Measurements from ENCODE around the gene FAM181A.

Gene FAM181A

DNA sequence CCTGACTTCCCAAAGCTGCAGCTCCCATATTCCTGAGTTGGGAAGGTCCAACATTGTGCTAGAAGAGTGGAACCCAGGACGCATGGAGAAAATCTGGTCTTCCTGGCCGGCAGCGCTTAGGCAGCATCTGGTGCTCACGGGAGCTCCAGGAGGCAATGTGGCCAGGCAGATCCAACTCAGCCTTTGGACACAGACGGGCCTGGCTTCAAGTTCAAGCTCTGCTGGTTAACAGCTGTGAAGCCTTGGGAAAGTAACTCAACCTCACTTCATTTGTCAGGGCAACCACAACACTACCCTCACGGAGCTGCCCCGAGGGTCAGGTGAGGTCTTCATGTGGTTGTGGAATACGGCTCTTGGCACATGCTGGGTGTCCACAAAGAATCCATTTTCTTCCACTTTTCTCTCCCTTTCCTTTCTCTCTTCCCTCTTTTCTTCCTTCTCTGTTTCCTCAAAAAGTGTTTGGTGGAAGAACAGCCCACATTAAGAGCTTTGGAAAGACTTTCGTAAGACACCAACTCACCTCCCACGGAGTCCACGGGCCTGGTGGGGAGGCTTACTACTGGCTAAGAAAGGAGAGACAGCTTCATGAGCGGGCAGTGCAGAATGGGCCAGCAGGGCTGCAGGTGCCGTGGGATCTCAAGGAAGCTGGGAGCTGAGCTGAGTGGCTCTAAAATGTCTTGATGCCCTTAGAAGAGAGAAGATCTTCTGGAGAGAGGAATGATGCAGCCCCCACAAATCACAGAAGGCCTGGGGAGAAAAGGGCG is 2.4 kb upstream of the FAM181A start:
- no peak overlapping the region for H3K4me3 ChIP-seq (ENCODE audit: low read length)
- H3K36me3 ChIP-seq (ENCODE audit: insufficient read depth, low read depth, low read length) = no peaks in the 10 kb centered on the region
- no peaks in the 10 kb centered on the region for H3K4me1 ChIP-seq (ENCODE audit: insufficient read depth, low read length)
- H3K27me3 ChIP-seq (ENCODE audit: insufficient read depth, low read length) = no peaks in the 10 kb centered on the region
- H3K9ac ChIP-seq (ENCODE audit: low read depth, low read length) = no peak overlapping the region
- H3K27ac ChIP-seq (ENCODE audit: low read length) = no peak overlapping the region
- H3K9me3 ChIP-seq (ENCODE audit: insufficient read depth, low read depth, low read length) = no peaks in the 10 kb centered on the region

DNA sequence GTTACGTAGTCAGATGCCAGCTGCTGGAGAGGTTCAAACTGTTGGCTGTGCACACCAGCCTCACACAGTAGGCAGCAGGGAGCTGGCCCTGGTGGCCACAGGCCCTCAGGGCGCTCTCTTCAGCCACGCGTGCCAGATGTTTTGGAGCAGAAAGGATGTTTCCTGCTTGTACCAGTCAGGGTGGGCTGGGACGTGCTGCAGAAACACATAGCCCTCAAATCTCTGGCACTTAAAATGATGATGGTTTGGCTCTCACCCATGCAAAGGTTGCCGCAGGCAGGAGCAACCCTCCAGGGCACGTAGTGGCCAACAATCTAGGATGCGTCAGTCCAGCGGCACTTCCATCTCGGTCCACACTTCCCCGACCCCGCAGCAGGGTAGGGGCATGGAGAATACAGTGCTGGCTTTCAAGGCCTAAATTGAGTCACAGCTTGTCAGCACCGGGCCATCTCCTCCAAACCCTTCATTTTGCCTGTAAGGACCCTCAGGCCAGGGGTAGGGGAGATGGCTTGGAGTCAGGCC is 1.7 kb upstream of the FAM181A start:
- Histone ChIP-seq H3K4me3 (ENCODE audit: low read length) (no peak overlapping the region), H3K27me3 (ENCODE audit: insufficient read depth, low read length) (no peaks in the 10 kb centered on the region), H3K9me3 (ENCODE audit: insufficient read depth, low read depth, low read length) (no peaks in the 10 kb centered on the region), H3K4me1 (ENCODE audit: insufficient read depth, low read length) (no peaks in the 10 kb centered on the region), H3K36me3 (ENCODE audit: insufficient read depth, low read depth, low read length) (no peaks in the 10 kb centered on the region), H3K9ac (ENCODE audit: low read depth, low read length) (no peak overlapping the region), H3K27ac (ENCODE audit: low read length) (no peak overlapping the region)

GRCh38 chr14:93926245-93926872 is 785 bp upstream of the FAM181A start:
- Histone ChIP-seq H3K9me3 (ENCODE audit: insufficient read depth, low read depth, low read length) (no peaks in the 10 kb centered on the region), H3K27me3 (ENCODE audit: insufficient read depth, low read length) (no peaks in the 10 kb centered on the region), H3K9ac (ENCODE audit: low read depth, low read length) (no peak overlapping the region), H3K36me3 (ENCODE audit: insufficient read depth, low read depth, low read length) (no peaks in the 10 kb centered on the region), H3K4me3 (ENCODE audit: low read length) (no peak overlapping the region), H3K4me1 (ENCODE audit: insufficient read depth, low read length) (no peaks in the 10 kb centered on the region), H3K27ac (ENCODE audit: low read length) (no peak overlapping the region)

DNA sequence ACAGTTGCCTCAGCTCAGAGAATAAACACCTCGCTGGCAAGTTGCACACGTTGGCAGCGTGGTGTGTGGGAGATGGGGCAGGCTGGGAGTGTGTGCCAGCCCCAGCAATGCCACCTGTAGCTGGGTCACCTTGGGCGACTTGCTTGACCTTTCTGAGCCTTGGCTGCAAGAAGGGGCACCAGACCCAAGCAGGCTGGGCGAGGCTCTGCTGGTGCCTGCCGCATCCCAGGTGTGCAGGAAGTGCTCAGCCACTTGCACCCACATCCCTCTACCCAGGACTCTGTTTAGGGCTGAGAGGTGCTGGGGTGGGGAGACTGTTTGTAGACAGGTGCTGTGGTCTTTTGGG is 629 bp downstream of the FAM181A start:
- H3K27ac ChIP-seq (ENCODE audit: low read length) = no peak overlapping the region
- no peaks in the 10 kb centered on the region for H3K9me3 ChIP-seq (ENCODE audit: insufficient read depth, low read depth, low read length)
- no peak overlapping the region for H3K9ac ChIP-seq (ENCODE audit: low read depth, low read length)
- H3K4me1 ChIP-seq (ENCODE audit: insufficient read depth, low read length) = no peaks in the 10 kb centered on the region
- H3K27me3 ChIP-seq (ENCODE audit: insufficient read depth, low read length) = no peaks in the 10 kb centered on the region
- no peak overlapping the region for H3K4me3 ChIP-seq (ENCODE audit: low read length)
- no peaks in the 10 kb centered on the region for H3K36me3 ChIP-seq (ENCODE audit: insufficient read depth, low read depth, low read length)

GRCh38 chr14:93928184-93929047 is 1.3 kb downstream of the FAM181A start:
- H3K27me3 ChIP-seq (ENCODE audit: insufficient read depth, low read length) = no peaks in the 10 kb centered on the region
- H3K36me3 ChIP-seq (ENCODE audit: insufficient read depth, low read depth, low read length) = no peaks in the 10 kb centered on the region
- H3K9ac ChIP-seq (ENCODE audit: low read depth, low read length) = no peak overlapping the region
- no peak overlapping the region for H3K4me3 ChIP-seq (ENCODE audit: low read length)
- H3K9me3 ChIP-seq (ENCODE audit: insufficient read depth, low read depth, low read length) = no peaks in the 10 kb centered on the region
- no peaks in the 10 kb centered on the region for H3K4me1 ChIP-seq (ENCODE audit: insufficient read depth, low read length)
- H3K27ac ChIP-seq (ENCODE audit: low read length) = no peak overlapping the region

DNA sequence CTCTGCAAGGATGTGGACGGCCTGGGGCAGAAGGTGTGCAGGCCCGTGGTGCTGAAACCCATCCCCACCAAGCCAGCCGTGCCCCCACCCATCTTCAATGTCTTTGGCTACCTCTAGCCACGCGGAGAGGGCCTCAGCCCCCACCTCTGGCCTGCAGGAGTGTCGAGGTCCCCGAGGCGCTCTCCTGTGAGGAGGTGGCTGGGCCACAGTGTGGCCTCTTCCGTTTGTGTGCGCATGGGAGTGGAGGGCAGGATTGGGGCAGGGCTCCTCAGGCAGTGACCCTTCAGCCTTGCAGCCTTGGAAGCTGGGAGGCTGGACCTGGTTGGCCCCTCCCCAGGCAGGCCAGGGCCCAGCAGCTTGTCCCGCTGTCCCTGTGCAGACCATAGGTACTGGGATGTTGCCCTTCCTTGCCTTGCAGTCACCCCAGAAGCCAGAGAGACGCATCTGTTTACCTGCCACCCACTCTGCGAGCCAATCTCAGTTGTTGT is 1.9 kb downstream of the FAM181A start:
- H3K4me3 ChIP-seq (ENCODE audit: low read length) = no peak overlapping the region
- no peak overlapping the region for H3K9ac ChIP-seq (ENCODE audit: low read depth, low read length)
- H3K36me3 ChIP-seq (ENCODE audit: insufficient read depth, low read depth, low read length) = no peaks in the 10 kb centered on the region
- no peaks in the 10 kb centered on the region for H3K27me3 ChIP-seq (ENCODE audit: insufficient read depth, low read length)
- no peaks in the 10 kb centered on the region for H3K4me1 ChIP-seq (ENCODE audit: insufficient read depth, low read length)
- no peak overlapping the region for H3K27ac ChIP-seq (ENCODE audit: low read length)
- no peaks in the 10 kb centered on the region for H3K9me3 ChIP-seq (ENCODE audit: insufficient read depth, low read depth, low read length)

DNA sequence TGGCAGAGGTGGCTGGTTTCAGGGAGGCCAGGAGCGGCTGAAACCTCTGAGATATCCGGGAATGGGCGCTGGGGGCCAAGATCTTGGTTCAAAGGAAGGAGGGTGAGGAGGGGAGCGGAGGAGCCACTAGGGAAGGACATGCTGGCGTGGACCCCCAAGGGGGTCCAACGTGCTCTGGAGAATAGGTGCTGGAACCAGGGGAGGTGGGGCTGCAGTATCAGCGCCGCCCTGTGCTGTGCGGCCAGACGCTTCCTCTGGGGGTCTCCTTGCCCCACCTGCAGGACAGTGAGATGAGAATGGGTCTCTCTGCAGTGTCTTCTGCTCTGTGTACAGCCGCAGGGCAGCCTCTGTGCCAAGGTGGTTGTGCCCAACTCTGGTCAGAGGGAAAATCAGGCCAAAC is 2.5 kb downstream of the FAM181A start:
- Histone ChIP-seq H3K27ac (ENCODE audit: low read length) (no peak overlapping the region), H3K4me3 (ENCODE audit: low read length) (no peak overlapping the region), H3K4me1 (ENCODE audit: insufficient read depth, low read length) (no peaks in the 10 kb centered on the region), H3K27me3 (ENCODE audit: insufficient read depth, low read length) (no peaks in the 10 kb centered on the region), H3K9ac (ENCODE audit: low read depth, low read length) (no peak overlapping the region), H3K36me3 (ENCODE audit: insufficient read depth, low read depth, low read length) (no peaks in the 10 kb centered on the region), H3K9me3 (ENCODE audit: insufficient read depth, low read depth, low read length) (no peaks in the 10 kb centered on the region)

- Histone ChIP-seq H3K36me3 (ENCODE audit: insufficient read depth, low read depth, low read length) (no peaks in the 10 kb centered on the region), H3K27me3 (ENCODE audit: insufficient read depth, low read length) (no peaks in the 10 kb centered on the region; the same call in 1 of the 2 replicates), H3K4me3 (ENCODE audit: low read length) (no peak overlapping the region), H3K9me3 (ENCODE audit: insufficient read depth, low read depth, low read length) (no peaks in the 10 kb centered on the region), H3K27ac (ENCODE audit: low read length) (no peak overlapping the region), H3K9ac (ENCODE audit: low read depth, low read length) (no peak overlapping the region), H3K4me1 (ENCODE audit: insufficient read depth, low read length) (no peaks in the 10 kb centered on the region)
Measured at GRCh38 chr14:93930296-93930988, 3.3 kb downstream of the FAM181A start.

DNA sequence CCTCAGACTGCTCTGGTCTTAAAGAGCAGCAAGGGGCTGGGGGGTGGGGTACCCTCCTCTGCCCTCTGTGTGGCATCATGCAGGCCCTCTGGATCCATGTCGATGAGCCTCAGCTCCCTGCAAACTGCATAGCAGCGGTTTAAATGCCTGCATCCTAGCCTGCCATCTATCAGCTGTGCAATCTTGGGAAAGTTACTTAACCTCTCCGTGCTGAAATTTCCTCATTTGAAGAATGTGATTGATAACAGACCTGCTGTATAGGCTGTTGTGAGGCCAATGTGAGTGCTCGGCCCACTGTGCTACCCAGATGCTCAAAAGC is 3.8 kb downstream of the FAM181A start:
- no peaks in the 10 kb centered on the region for H3K9me3 ChIP-seq (ENCODE audit: insufficient read depth, low read depth, low read length)

GRCh38 chr14:93932642-93933041 is 5.5 kb downstream of the FAM181A start:
- no peak overlapping the region for H3K4me3 ChIP-seq (ENCODE audit: low read length)
- H3K36me3 ChIP-seq (ENCODE audit: insufficient read depth, low read depth, low read length) = no peaks in the 10 kb centered on the region
- peaks cover 9% of the 10 kb centered on the region for H3K27me3 ChIP-seq (ENCODE audit: insufficient read depth, low read length)
- H3K9ac ChIP-seq (ENCODE audit: low read depth, low read length) = no peak overlapping the region
- H3K4me1 ChIP-seq (ENCODE audit: insufficient read depth, low read length) = peaks cover 3% of the 10 kb centered on the region; the same call in 1 of the 2 replicates
- H3K9me3 ChIP-seq (ENCODE audit: insufficient read depth, low read depth, low read length) = no peaks in the 10 kb centered on the region
- no peak overlapping the region for H3K27ac ChIP-seq (ENCODE audit: low read length)

More for the DNA sequence above, 3.8 kb downstream of the FAM181A start:
- Histone ChIP-seq H3K4me3 (ENCODE audit: low read length) (no peak overlapping the region), H3K27me3 (ENCODE audit: insufficient read depth, low read length) (no peaks in the 10 kb centered on the region; the same call in 1 of the 2 replicates), H3K9ac (ENCODE audit: low read depth, low read length) (no peak overlapping the region), H3K36me3 (ENCODE audit: insufficient read depth, low read depth, low read length) (no peaks in the 10 kb centered on the region), H3K4me1 (ENCODE audit: insufficient read depth, low read length) (no peaks in the 10 kb centered on the region), H3K27ac (ENCODE audit: low read length) (no peak overlapping the region)

DNA sequence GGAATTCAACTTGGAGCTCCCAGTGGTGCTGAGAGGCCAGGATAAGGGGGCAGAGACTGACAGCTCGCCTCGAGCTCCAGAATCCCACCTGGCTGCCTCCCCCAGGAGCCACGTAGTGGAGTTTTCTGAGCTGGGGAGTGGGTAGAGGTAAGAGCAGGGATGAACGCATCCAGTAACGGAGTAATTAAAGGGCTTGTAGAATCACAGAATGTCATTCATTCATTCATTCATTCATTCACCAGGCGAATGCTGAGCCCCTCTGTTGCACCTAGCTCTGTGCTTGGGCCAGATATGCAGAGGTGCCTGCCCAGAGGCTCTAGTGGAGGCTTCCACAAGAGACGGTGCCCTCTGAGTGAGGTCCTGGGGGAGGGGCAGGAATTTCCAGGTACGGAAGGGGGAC is 8.1 kb downstream of the FAM181A start:
- no peak overlapping the region for H3K4me3 ChIP-seq (ENCODE audit: low read length)
- H3K36me3 ChIP-seq (ENCODE audit: insufficient read depth, low read depth, low read length) = no peaks in the 10 kb centered on the region
- H3K27me3 ChIP-seq (ENCODE audit: insufficient read depth, low read length) = peaks cover 32% of the 10 kb centered on the region
- H3K9ac ChIP-seq (ENCODE audit: low read depth, low read length) = no peak overlapping the region
- H3K9me3 ChIP-seq (ENCODE audit: insufficient read depth, low read depth, low read length) = no peaks in the 10 kb centered on the region
- H3K4me1 ChIP-seq (ENCODE audit: insufficient read depth, low read length) = peaks cover 3% of the 10 kb centered on the region; the same call in 1 of the 2 replicates
- no peak overlapping the region for H3K27ac ChIP-seq (ENCODE audit: low read length)
